ENCODE results near the gene FARS2.

The FARS2 gene

DNA sequence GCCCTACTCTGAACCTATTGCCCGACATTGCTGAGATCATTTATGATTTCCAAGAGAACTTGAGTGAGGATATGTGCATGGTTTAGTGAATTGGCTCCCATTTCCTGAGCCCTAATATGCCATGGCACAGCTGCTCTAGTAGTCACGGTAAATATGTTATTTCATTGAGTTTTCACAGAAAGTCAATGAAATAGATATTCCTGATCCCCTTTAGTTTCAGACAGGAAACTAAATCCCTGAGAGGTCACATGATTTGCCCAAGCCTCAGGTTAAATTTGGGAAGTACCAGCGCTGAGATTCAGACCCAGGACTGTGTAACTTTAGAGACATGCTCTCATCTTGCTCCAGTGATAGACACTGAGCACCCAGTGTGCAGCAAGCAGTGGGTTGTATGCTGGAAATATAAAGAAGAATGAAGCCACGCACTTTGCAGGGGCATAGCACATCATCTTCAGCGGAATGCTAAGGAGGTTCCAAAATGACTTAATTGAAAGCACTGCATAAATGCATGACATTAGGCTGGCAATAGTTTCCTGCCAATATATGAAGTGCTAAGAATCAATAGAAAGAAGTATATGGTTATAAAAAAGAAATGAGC lies 70.6 kb downstream of the FARS2 start:
- no peak for DNase-seq

- DNase-seq, result no peak
Measured at GRCh38 chr6:5333658-5334057, 72.3 kb downstream of the FARS2 start.

DNA sequence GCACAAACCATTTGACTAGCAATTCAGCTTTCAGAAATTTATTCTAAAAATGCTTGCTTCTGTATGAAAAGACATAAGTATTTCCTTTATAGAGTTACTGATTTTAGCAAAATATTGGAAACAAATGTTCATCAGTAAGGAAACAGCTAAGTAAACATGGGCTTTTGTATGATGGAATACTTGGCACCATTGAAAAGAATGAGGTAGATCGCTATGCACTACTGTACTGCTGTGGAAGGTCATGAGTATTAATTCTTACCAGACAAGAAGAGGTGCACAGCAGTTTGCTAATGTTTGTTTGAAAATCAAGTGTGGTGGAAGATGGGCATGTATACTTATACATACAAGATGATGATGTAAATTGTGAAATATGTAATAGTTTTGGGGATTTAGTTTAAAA lies 73.0 kb downstream of the FARS2 start:
- DNase-seq, result no peak

DNA sequence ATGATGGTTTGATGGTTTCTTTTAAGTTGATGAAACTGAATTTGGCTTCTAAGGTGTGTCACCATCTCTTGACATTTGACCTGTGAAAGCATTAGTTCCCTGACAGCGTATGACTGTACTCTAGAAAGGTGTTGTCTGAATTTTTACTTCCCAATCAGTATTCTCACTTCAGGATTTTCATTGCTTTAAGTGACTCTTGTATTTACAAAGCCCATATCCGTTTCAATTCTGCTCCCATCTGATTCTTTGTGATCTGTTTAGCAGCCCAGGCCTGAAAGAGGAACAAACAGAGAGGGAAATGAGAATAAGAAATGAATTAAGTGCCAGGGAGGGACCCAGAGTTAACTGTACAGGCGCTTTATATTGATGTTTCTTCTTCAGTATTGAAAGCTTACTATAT lies 73.7 kb downstream of the FARS2 start:
- no peak for DNase-seq

- DNase-seq, result no peak
Measured at GRCh38 chr6:5337573-5337972, 76.3 kb downstream of the FARS2 start.

DNA sequence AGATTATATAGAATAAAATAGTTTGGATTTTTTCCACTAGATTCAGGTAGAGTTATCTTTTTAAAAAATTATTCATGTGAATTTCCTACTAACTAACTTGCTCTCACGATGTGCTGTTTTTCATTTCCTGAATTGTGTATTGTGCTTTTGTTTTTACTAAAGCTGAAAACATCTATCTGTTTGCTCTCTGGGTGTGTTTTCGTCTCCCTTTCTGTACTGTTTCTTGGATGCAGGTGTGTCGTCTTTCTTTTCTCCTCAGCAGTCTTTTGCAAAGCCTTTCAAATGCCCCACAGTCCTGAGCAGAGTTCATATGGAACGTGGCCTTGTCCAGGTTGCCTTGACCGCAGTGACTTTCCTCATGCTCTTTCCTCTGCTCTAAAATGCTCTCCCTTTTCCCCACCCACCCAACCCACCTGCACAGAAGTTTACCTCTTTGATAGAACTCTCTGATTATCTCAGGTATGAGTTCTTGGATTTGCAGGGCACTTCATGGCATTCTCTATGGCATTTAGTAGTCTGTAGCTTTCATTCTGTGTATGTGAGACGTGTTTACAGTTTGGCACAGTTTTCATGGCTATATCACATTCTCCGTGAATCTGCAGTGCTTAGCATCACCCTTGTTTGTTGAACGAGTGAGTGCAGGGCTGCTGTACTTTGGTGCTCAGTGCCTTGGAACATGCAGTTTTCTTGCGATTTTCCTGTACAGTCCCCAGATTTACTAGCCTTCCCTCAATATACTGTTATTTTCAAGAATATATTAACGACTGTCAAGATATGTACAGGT lies 77.1 kb downstream of the FARS2 start:
- DNase-seq, result no peak

DNA sequence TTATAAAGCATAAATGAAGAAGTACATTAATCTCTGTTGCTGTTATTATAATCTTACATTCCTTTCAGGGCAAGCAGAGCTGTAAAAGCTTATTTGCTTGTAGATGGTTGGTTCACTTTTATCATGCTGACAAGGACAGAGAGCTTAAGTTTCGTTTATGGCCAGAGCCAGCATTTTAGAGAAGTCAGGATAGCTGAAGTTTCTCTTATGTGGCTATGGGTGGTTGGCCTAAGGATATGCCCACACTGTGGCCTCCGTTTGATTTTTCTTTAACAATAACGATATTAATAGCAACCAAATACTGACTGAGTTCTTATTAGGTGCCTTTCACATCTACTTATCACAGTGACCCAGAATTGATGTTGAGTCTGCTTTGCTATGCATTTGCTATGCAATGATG lies 78.5 kb downstream of the FARS2 start:
- no peak for DNase-seq

DNA sequence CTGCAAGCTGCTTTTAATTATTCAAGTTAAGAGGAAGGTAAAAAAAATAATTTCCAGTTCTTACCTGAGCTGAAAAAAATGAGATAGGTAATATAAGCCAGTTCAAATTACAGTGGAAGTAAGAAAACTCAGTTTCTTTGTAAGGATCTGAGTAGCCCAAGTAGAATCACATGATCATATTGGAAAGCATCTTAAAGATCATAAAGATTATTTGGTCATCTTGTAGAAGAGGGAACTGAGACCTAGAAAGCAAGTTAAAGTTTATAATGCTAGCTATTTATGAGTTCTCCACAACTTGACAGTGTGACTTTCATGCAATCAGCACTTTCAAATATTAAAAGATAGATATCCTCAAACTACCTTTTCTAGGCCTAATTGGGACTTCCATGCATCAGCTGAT lies 80.5 kb downstream of the FARS2 start:
- no peak for DNase-seq

DNA sequence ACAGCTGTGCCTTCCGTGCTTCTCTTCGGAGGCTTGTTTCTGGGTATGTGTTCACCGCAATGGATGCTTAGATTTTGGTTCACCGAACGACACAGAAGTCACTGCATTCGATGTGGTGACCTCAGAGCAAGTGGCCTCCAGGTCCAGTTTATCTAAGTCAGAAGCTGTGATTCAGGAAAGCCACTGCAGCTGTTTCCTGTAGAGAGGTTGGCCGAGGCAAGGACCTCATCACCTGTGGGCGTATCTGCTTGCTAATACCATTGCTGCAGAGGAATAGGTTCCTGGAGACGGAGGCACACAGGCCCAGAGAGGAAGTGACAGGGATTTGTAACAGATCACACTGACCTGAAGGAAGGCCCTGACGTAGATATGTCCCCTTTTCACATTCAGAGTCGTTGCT lies 82.7 kb downstream of the FARS2 start:
- DNase-seq, result no peak

- no peak for DNase-seq
Measured at GRCh38 chr6:5345324-5345723, 84.0 kb downstream of the FARS2 start.

GRCh38 chr6:5351552-5352210 lies 90.4 kb downstream of the FARS2 start:
- no peak for DNase-seq

DNA sequence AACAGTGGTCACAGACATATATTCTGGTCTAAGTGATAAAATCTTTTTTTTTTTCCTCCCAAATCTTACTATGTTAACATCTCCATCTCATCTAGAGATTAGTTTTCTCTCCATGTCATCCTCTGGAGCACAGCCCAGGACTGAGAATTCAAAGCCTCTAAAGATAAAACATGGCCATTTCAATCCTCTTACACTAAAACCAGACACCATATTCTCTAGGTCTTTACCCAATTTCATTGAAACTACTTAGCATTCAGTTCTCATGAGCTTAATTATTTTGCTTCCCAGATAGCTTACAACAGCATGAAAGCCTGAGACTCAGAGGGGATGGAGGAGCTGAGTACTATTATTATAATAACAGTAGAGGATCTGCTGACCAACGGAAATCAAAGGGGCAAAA lies 92.7 kb downstream of the FARS2 start:
- DNase-seq, result no peak

GRCh38 chr6:5357486-5357885 lies 96.2 kb downstream of the FARS2 start:
- DNase-seq, result no peak

DNA sequence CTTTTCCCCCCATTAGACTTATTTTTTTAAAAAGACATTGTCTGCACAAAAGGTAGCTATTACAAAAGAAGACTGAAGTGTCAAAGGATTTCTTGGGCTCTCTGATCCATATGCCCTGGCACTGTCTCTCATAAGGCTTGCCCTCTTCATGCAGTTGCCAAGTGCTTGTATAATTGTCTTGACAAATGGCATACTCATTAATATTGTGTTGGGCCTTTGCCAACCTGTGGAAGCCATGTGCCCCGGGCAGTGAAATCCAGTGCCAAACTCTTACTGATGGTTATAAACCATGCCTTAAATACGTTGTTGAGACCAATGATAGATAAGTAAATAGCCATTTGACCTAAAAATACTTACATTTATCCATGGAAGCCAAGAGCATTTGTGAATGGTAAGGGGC lies 98.1 kb downstream of the FARS2 start:
- peak; percentile 2 for DNase-seq

GRCh38 chr6:5361396-5361795 lies 100.1 kb downstream of the FARS2 start:
- no peak for DNase-seq

GRCh38 chr6:5365436-5366195 lies 104.3 kb downstream of the FARS2 start:
- no peak for DNase-seq

DNA sequence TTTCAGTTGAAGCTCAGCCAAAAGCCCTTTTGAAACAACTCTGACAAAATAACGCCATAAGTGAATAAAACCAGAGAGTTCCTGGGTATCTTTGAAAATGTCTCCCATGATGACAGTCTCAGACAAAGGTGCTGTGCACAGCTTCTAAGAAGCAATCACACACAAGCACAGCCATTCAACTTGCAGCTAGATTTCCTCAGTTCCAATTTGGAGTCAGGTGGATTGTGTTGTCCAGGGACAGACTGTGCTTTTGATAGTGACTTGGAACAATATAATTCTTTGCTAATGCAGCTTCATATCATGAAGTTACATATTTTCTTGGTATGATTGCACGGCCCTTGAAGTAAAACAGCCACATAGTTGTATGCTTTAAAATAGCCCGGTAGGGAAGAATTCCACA lies 105.6 kb downstream of the FARS2 start:
- DNase-seq, result no peak

GRCh38 chr6:5367510-5367909 lies 106.2 kb downstream of the FARS2 start:
- DNase-seq, result no peak

DNA sequence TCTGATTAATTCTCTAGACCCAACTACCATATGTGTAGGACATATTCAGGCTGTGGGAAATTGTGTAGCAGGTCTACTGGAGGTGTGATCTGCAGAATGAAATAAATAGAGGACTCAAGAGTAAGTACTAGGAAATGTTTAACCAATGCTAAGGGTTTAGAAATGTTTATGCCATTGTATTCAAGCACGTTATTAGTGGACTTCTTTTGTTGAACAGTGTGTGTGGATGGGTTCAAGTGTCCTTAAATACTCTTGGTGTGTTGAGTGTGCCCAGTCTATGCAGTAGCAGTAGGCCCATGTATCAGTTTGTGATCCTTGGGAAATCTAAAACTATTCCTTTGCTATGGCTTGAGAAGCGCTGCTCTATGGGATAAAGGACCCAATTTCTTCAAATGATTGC lies 112.1 kb downstream of the FARS2 start:
- no peak for DNase-seq

DNA sequence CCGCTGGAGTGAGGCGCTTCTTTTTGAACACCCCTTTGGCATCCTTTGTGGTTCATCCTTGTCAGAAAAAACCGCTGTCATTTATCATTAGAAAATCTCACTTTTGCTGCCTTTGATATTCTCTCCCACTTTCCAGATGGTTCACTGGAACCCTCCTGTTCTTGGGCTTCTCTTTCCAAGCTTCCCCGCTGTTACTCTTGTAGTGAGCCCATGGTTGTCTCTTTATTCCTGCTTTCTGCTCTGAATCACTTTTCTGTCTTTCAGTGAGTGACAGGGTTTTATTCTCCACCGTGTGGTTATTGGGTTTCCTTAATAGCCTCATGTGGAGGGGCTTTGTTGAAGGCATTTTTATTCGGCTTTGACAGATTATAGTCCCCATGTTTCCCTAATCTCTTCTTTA lies 117.0 kb downstream of the FARS2 start:
- no peak for DNase-seq

DNA sequence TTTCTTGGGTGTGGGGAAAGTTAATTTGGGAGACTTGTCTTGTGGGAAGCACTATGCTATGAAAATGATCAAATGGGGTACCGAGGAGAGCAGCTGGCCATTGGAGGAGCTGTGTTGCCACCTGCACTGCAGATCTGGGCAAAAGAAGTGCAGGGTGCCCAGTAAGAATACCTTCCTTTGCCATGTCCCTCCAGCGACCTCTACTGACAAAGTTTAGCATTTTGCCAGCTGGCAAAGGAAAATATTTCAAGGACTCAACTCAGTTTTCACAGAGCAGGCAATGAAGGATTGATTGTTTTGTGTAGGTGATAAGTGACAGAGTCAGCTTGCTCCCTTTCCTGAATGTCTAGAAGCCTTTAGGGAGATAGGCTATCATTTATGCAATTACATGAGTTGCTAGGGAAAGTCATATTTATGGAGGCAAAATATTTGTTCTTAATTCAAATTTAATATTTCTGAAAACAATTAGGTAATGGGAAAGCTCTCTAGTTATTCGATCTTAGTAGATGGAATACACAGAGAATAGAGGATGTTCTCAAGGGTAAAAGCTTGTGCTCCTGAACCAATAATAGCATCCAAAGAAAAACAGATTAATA lies 118.4 kb downstream of the FARS2 start:
- no peak for DNase-seq

GRCh38 chr6:5383856-5384255 lies 122.5 kb downstream of the FARS2 start:
- no peak for DNase-seq

GRCh38 chr6:5384276-5384675 lies 123.0 kb downstream of the FARS2 start:
- no peak for DNase-seq

Measured in NCI-H1092 treated with DMSO at 0.1 percent for 48 hours (cell line).